Measurements from ENCODE around the gene SYNGR2. TPM values are rescaled to one million over a fixed set of nuclear protein-coding genes. Genes with fewer than 3 reads are reported as not detected.

The SYNGR2 gene
- total and polyA plus RNA-seq, 9 of the 15 experiments (the other 6 are each of a cell fraction or from before 2014, with no cell fraction given) = 1.4 to 173 (median 87.8) TPM

GRCh38 chr17:78176548-78177025 lies 8.2 kb downstream of the SYNGR2 start (continued):
- TF ChIP-seq CUX1 (CRISPR knock-in tag; IDR thresholded peaks at IDR 0.05) (no peak), SMARCC2 (IDR thresholded peaks at IDR 0.05; ENCODE audit: low read depth) (no peak), SMARCE1 (IDR thresholded peaks at IDR 0.05) (no peak), ZBTB8A (IDR thresholded peaks at IDR 0.05; ENCODE audit: partially characterized antibody) (no peak), ZNF324 (CRISPR knock-in tag; IDR thresholded peaks at IDR 0.05) (no peak), SOX6 (IDR thresholded peaks at IDR 0.05) (0 out of 2 replicates have a peak, but pooled peaks have one; percentile 17), ELF4 (CRISPR knock-in tag; IDR thresholded peaks at IDR 0.05) (no peak), HES1 (IDR thresholded peaks at IDR 0.05; ENCODE audit: low read depth) (no peak), ESRRB (CRISPR knock-in tag; IDR thresholded peaks at IDR 0.05; ENCODE audit: borderline replicate concordance) (no peak), ZNF444 (CRISPR knock-in tag; IDR thresholded peaks at IDR 0.05) (no peak), HDAC8 (tag; IDR thresholded peaks at IDR 0.05) (no peak), NUFIP1 (IDR thresholded peaks at IDR 0.05; ENCODE audit: partially characterized antibody) (no peak), FOXM1 (IDR thresholded peaks at IDR 0.05; ENCODE audit: low read depth) (no peak), FOXM1 (CRISPR knock-in tag; IDR thresholded peaks at IDR 0.05; ENCODE audit: low read depth) (no peak), BACH1 (tag; IDR thresholded peaks at IDR 0.05) (no peak), CC2D1A (IDR thresholded peaks at IDR 0.05) (0 out of 2 replicates have a peak, but pooled peaks have one; percentile 10), TCF7L2 (IDR thresholded peaks at IDR 0.05; ENCODE audit: low read depth, low read length) (no peak), NCOA6 (IDR thresholded peaks at IDR 0.05) (no peak), FOXO4 (CRISPR knock-in tag; IDR thresholded peaks at IDR 0.05) (no peak), ID3 (CRISPR knock-in tag; IDR thresholded peaks at IDR 0.05) (no peak), ID3 (tag; IDR thresholded peaks at IDR 0.05) (no peak)

Measured in K562 (cell line).